Stimulated activated CD4-positive, alpha-beta T cell treated with anti-CD3 and anti-CD28 coated beads, TNF-alpha, amount 100 ng/mL, for 48 hours (primary cell): ENCODE results near the gene ARHGAP42.

ENCODE experiments used
- DNase-seq, 3 donors: peaks; one replicate each; pipeline ENCODE4 v3.0.0-alpha.2; 2020; ENCODE audit warnings: low read depth in 3 of 3

ARHGAP42 gene

DNA sequence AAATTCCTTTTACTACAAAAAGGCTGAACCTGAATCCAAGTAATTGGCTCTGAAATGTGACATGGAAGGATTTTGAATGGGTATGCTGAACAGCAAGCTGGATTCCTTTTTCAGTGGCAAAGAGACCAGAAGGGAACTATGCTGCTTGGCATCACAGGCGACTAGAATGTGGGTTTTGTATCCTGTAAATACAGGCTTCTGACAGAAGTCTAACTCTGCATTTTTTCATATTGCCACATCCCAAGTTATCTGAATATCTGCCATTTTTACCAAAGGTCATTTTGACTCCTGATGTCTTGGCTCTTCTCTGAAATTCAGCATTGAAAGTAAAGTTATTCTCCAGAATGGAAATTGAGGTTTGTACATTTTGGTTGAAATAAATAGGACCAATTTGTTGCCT, 145.7 kb downstream of the ARHGAP42 start:
- DNase-seq, result no peak

DNA sequence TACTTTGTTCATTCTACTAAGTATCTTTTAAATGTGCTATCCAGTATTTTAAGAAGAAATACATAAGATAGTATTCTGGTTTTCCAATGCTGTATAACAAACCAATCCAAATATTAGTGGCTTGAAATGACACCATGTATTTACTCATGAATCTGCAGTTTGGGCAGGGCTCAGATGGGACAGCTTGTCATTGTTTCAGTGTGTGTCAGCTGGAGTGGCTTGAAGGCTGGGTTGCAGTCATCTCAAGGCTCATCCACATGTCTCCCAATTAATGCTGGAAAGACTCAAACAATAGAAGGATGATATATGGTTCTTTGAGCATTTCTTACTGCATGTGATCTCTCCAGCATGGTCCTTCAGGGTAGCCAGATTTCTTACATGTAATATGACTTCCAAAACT, 146.2 kb downstream of the ARHGAP42 start:
- DNase-seq, result no peak

DNA sequence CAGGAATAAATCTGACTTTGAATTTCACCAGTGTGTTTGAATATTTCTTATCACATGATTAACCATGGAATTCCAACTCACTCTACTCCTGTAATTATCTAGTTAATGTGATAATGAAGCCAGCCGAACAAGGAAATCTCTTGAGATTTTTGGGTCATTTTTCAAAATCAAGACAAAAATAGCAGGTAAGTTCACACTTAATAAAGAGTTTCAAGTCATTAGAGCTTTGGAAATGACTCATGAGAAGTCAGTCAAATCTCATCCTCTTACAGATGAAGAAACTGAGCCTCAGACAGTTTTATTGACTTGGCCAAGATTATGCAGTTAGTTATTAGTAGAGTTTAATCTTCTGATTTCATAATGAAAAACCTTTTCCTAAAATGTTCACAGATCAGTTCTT, 148.8 kb downstream of the ARHGAP42 start:
- DNase-seq, result no peak

DNA sequence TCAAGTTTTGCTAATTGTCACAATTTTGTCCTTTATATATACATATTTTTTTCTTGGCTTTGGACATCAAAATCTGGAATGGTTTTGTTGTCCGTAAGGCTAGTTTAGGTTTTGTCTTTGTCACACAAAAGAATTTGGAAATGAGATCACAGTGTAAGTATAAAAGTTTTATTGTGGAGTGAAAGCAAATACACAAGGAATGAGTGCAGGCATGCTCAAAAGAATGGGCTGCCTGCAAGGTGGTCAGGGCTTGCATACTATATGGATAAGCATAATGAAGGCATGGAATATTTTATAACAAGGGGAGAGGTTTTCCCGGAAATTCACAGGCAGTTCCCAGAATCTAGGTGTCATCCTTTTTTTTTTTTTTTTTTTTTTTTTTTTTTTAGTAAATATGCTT, 150.2 kb downstream of the ARHGAP42 start:
- no peak for DNase-seq

GRCh38 chr11:100841711-100842407, 154.8 kb downstream of the ARHGAP42 start:
- no peak for DNase-seq

DNA sequence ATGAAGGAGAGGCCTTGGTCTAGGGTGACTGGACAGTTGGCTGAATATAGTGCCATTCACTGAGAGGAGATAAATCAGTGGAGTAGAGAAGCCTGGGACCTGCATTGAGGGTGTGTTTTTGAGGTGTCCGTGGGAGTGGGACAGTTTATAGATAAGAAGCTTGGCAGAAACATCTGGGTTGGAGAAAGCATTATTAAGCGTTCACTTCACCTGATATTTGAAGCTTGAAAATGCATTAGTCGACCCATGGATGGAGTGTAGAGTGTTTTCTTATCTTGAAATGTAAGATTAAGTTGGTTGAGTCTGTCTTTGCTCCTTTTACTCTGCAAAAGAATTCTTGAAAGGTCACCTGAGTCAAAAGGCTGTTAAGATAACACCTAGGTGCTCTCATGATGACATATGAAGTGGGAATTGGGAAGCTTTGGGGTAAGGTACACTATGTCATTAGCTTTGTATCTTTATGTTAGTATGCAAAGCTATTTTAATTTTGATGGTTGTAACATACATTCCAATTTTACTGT, 160.7 kb downstream of the ARHGAP42 start:
- DNase-seq, result no peak

DNA sequence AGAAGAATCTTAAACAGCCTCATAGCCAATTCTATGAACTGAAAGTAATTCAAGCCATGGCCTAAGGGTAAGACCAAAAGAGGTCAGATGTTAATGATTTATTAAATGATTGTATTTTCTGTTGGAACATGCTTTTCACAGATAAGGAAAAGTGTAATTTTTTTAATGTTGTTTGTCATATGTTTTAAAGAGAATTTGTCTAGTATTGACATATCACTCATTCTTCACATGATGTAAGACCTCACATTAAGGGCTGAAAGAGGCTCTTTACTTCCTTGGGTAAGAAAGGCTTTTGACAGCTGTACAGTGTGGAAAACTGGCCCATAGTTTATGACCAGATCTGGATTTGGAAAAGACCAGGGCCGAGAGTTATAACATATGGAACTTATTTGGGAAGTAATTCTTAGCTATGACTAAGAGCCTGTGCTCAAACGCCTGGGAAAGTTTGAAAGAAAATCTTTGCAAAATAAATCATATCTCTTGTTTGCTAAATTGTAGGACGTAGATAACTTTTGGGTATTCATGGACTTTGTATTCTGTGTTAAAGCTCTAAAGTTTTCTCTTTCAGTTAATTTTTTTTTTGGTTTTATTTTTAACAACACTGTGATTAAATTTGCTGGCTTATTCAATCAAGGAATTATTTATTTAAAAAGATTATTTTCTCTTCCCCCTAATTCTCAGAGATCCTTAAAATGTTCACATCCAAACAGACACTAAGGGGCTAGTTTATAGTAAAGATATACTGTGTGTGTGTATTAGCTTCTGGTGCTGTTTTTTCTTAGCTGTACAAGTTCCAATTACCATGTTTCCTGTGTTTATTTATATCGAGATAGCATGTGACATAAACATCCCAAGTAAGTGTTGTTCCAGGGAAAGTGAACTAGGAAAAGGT, 162.2 kb downstream of the ARHGAP42 start:
- DNase-seq, result no peak

DNA sequence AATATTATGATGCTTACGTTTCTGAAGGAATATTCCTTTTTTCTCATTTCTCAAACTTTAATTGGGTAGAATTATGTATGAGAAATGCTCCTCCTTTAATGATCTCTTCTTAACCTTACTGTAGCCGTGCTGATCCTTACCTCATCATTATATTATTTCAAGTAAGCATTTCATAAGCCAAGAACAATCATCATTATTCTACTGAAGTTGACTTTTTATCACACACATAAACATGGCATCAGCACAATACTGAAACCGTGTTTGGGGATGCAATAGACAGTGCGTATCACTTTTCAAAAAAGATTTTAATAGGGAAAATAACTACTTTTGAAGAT, 162.8 kb downstream of the ARHGAP42 start:
- DNase-seq, result no peak

GRCh38 chr11:100851147-100851546, 164.1 kb downstream of the ARHGAP42 start:
- no peak for DNase-seq

DNA sequence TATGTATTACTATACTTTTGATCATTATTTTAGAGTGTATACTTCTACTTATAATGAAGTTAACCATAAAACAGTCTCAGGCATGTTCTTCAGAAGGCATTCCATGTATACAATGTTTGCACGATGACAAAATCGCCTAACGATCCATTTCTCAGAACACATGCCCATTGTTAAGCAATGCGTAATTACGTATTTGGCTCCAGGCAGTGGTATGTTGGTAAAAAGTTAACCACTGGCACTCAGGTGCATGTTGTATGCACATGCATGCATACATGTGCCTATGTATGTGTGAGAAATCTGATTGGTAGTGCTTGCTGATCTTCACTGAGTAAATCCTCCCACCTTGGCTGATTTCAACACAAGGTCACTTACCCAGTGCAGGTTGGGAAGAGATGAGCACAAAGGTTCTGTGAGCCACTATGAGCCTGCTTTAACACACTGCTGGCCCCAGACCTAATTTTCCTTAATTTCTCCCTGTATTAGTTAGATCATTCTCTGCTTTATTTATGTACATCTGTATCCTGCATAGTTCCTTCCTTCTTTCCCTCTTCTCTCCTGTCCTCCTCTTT, 164.6 kb downstream of the ARHGAP42 start:
- DNase-seq, result no peak

DNA sequence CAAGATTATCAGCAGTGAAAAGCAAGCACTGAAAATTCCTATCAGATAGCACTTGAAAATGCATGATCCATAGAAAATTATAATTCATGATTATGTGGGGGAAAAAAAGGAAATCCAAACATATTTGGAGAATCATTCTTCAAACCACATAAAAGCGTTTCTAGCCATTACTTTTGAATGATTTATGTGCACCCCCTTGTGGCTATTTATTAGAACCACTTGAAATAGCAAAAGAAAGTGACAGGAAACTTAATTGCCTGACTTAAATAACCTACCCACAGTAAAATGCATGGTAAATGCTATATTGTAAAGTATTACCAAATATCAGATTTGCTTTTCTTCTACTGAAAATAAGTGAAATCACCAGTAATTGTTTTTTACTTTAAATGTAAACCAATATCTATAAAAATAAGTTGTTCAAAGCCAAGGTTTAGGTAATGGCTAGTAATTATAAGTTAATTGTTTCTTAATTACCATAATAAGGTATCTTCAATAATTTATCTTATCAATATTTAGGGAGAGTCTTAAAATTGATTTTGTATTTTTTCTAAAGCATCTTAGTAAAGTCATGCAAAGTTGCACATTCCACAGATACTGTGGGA, 168.5 kb downstream of the ARHGAP42 start:
- DNase-seq, result no peak

DNA sequence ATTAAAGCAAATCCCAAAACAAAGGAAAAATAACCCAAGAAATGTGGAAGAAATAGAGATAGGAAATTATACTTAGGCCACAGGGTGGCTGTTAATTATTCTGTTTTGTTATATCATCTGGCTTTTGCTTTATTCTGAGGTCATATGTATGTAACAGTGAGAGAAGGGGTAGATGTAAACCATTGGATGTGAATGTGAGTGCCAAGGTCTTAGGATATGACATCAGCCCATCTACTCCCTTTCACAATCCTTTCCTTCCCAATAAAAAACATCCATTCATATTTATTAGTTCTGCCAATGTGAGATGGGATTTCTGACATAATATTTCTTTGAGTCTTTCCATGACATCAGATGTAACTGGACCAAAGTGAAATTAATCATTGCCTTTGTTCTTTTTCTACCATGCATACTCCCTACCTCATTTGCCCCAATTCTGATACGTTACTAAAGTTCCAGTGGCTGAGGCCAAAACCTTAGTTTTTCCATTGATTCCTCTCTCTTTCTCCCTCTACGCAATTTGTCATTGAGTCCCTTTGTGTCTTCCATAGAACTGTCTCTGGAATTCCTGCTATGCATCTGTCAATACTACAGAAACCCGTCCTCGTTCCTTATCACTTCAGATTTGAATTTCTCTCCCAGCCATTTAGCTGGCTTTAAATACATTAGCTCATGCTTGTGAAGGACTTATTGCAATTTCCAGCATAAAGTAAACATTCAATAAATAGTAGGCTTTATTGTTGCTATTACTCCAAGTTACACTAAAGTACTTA, 170.3 kb downstream of the ARHGAP42 start:
- DNase-seq, result no peak

- no peak for DNase-seq
Observed at GRCh38 chr11:100860318-100861155, 173.4 kb downstream of the ARHGAP42 start.

- DNase-seq, result no peak
Observed at GRCh38 chr11:100861212-100861611, 174.1 kb downstream of the ARHGAP42 start.

GRCh38 chr11:100863080-100863581, 176.0 kb downstream of the ARHGAP42 start:
- DNase-seq, result no peak

GRCh38 chr11:100865443-100866065, 178.5 kb downstream of the ARHGAP42 start:
- no peak for DNase-seq

GRCh38 chr11:100866453-100866852, 179.4 kb downstream of the ARHGAP42 start:
- DNase-seq, result no peak

DNA sequence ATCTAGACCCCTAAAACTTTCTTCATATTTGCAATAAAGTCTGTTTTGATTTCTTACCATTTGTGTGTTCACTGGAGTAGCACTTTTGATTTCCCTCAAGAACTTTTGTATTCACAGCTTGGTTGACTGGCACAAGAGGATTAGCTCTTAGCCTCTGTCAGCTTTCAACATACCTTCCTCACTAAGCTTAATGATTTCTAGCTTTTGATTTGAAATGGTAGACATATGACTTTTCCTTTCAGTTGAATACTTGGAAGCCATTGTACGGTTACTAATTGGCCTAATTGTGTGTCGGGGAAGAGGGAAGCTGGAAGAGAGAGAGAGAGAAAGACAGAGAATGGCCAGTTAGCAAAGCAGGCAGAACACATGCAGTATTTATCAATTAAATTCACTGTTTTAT, 180.5 kb downstream of the ARHGAP42 start:
- DNase-seq, result no peak

DNA sequence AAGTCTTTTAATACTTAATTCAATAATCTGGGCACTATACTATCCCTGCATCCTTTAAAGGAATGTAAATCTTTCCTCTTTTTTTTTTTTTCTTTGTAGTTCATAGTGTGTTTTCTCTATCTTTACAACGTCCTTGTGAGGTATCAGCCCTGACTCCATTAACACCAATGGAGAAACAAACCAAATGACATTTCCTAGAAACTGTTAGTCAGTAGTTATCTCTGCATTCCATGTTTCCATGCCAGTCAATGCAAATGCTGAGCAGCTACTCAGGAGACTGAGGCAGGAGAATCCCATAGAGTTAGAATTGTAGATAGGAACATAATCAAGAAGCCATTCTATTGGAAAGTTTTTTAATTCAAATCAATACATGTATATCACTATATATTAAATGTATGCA, 182.2 kb downstream of the ARHGAP42 start:
- DNase-seq, result no peak

DNA sequence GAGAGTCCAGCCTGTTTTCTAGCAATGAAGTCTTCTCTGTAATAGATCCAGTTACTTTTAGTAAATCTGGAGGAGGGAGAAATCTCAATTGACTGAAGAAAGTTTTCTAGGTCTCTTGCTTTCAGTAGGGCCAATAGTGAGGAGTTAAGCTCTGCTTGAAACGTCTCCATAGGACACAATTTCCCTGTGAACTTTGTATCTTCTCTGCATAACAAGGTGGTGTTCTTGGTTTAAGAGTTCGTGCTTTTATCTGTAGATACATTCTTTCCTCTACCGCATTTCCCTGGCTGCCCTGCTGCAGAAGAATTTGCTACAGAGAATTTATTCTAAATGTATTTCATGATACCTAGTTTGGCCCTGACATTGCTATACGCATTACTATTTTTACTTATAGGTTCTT, 183.1 kb downstream of the ARHGAP42 start:
- no peak for DNase-seq
